Measurements from ENCODE around the gene OR51B5. TPM values are rescaled to one million over a fixed set of nuclear protein-coding genes. Genes with fewer than 3 reads are reported as not detected.
"Not testable (repeated sequence)": the region's sequence is repeated elsewhere in the genome, so short reads cannot be mapped to it uniquely, and the experiment has no call there.

The OR51B5 gene
- total RNA-seq, 2 experiments from 2014 or later: 0.47 TPM; not detected in 1

GRCh38 chr11:5356031-5356430, 12.7 kb upstream of the OR51B5 start:
- H3K9me3 Mint-ChIP-seq (ENCODE audit: low read depth); CTCF ChIA-PET; H3K4me3 Mint-ChIP-seq: not testable (repeated sequence)

DNA sequence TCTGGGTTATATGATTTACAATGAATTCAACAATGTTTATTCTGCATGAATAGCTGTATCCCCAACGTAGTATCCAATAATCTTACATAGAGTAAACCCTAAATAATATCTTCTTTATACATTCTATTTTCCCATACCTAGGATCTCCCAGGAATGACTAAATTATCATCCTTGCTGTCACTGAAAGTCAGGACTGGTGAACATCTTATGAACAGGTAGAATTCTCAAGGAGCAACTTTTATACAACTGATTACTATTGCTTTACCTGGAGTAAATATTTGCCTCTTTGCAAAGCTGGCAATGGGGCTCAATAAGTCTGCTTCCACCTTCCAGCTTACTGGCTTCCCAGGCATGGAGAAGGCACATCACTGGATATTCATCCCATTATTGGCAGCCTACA, 7.9 kb upstream of the OR51B5 start, which contains the start of gene OR51B6:
Gene OR51B6 (plus strand): TSS at position 301 of the 400 bp plus-strand sequence. CDS start 0 bp downstream, at position 301.
- ATAC-seq (no peak), DNase-seq (no peak)
- no peak within 1 kb of the TSS for H3K4me3 Mint-ChIP-seq
- no peaks in the 10 kb centered on the region for H3K27me3 Mint-ChIP-seq
- H3K9me3 Mint-ChIP-seq (ENCODE audit: low read depth): no peaks in the 10 kb centered on the region
- no peak within 1 kb of the TSS for H3K27ac Mint-ChIP-seq
- no peaks in the 10 kb centered on the region for H3K4me1 Mint-ChIP-seq
- CTCF ChIA-PET: no interaction called here
- no peaks in the 10 kb centered on the region for H3K36me3 Mint-ChIP-seq

More at GRCh38 chr11:5356031-5356430, 12.7 kb upstream of the OR51B5 start:
- not testable (repeated sequence) for H3K36me3 Mint-ChIP-seq, H3K27ac Mint-ChIP-seq, ATAC-seq, H3K4me1 Mint-ChIP-seq, H3K27me3 Mint-ChIP-seq, DNase-seq

GRCh38 chr11:5349550-5349949, 6.2 kb upstream of the OR51B5 start:
- Mint-ChIP-seq H3K4me1 (no peaks in the 10 kb centered on the region), H3K9me3 (ENCODE audit: low read depth) (no peaks in the 10 kb centered on the region), H3K27me3 (no peaks in the 10 kb centered on the region), H3K36me3 (no peaks in the 10 kb centered on the region), H3K4me3 (no peak overlapping the region), H3K27ac (no peak overlapping the region)
- CTCF ChIA-PET: no interaction called here
- ATAC-seq: no peak
- no peak for DNase-seq

DNA sequence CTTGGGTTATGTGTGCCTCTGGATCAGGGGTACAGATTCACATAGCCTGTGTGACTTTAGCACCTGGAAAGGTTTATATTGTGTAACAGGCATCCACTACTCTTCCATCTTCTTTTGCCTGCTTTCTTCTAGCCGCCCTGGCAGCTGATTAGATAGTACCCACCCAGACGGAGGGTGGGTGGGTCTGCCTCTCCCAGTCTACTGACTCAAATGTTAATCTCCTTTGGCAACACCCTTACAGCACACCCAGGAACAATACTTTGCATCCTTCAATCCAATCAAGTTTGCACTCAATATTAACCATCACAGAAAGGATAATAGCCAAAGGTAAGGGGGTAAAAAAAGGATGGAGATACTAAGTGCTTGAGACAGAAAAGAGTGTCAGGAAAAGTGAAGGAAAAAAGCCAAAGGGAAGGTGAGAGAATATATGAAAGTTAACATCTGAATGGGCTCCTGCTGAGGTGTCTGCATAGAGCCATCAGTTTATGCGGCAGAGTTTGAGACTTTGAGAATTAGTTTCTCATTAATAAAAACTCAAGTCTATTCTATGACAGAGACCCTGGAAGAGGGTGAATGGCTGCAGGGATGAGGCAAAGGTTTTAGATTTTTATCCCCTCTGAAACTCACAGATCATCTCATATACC, 5.3 kb upstream of the OR51B5 start:
- H3K4me1 Mint-ChIP-seq: no peaks in the 10 kb centered on the region
- no peaks in the 10 kb centered on the region for H3K9me3 Mint-ChIP-seq (ENCODE audit: low read depth)
- H3K27me3 Mint-ChIP-seq: no peaks in the 10 kb centered on the region
- H3K27ac Mint-ChIP-seq: no peak overlapping the region
- DNase-seq: no peak
- H3K36me3 Mint-ChIP-seq: no peaks in the 10 kb centered on the region
- no peak overlapping the region for H3K4me3 Mint-ChIP-seq
- ATAC-seq: no peak
- CTCF ChIA-PET: no interaction called here

GRCh38 chr11:5345831-5346230, 2.5 kb upstream of the OR51B5 start:
- H3K4me3 Mint-ChIP-seq: no peak overlapping the region
- no peaks in the 10 kb centered on the region for H3K36me3 Mint-ChIP-seq
- H3K27me3 Mint-ChIP-seq: no peaks in the 10 kb centered on the region
- no peak overlapping the region for H3K27ac Mint-ChIP-seq
- no peaks in the 10 kb centered on the region for H3K9me3 Mint-ChIP-seq (ENCODE audit: low read depth)
- CTCF ChIA-PET: no interaction called here
- no peak for ATAC-seq
- no peak for DNase-seq
- no peaks in the 10 kb centered on the region for H3K4me1 Mint-ChIP-seq

- Mint-ChIP-seq H3K36me3 (no peaks in the 10 kb centered on the region), H3K27me3 (no peaks in the 10 kb centered on the region), H3K4me3 (no peak overlapping the region)
Observed at GRCh38 chr11:5339771-5340322, 3.5 kb downstream of the OR51B5 start.

DNA sequence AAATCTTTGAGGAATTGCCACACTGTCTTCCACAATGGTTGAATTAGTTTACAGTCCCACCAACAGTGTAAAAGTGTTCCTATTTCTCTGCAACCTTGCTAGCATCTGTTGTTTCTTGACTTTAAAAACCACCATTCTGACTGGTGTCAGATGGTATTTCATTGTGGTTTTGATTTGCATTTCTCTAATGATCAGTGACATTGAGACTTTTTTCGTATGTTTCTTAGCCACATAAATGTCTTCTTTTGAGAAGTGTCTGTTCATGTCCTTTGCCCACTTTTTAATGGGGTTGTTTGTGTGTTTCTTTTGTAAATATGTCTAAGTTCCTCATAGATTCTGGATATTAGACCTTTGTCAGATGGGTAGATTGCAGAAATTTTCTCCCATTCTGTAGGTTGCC, 6.1 kb downstream of the OR51B5 start:
- H3K9me3 Mint-ChIP-seq (ENCODE audit: low read depth); H3K27me3 Mint-ChIP-seq; H3K36me3 Mint-ChIP-seq; DNase-seq; H3K4me1 Mint-ChIP-seq; H3K4me3 Mint-ChIP-seq; ATAC-seq; H3K27ac Mint-ChIP-seq; CTCF ChIA-PET: not testable (repeated sequence)

More at GRCh38 chr11:5339771-5340322, 3.5 kb downstream of the OR51B5 start:
- ATAC-seq: no peak
- DNase-seq: no peak
- CTCF ChIA-PET: no interaction called here
- no peak overlapping the region for H3K27ac Mint-ChIP-seq
- H3K4me1 Mint-ChIP-seq: no peaks in the 10 kb centered on the region
- no peaks in the 10 kb centered on the region for H3K9me3 Mint-ChIP-seq (ENCODE audit: low read depth)

DNA sequence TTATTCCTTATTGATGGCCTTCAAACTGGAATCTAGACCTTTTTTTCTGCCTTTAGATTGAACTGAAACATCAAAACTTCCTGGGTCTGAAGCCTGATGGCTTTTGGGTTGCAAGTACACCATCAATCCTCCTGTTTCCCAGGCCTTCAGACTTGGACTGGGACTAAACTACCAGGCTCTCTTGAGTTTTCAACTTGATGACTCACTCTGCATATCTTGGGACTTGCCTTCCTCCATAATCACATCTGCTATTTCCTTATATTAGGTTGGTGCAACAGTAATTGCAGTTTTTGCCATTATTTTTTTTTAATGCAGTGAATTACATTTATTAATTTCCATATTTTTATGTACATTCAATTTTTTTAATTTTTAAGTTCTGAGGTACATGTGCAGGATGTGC, 7.0 kb downstream of the OR51B5 start:
- ATAC-seq: no peak
- DNase-seq: no peak
- no peaks in the 10 kb centered on the region for H3K9me3 Mint-ChIP-seq (ENCODE audit: low read depth)
- no peaks in the 10 kb centered on the region for H3K27me3 Mint-ChIP-seq
- H3K36me3 Mint-ChIP-seq: no peaks in the 10 kb centered on the region
- H3K4me3 Mint-ChIP-seq: no peak overlapping the region
- CTCF ChIA-PET: no interaction called here
- no peak overlapping the region for H3K27ac Mint-ChIP-seq
- H3K4me1 Mint-ChIP-seq: no peaks in the 10 kb centered on the region

- no peak overlapping the region for H3K4me3 Mint-ChIP-seq
- CTCF ChIA-PET: no interaction called here
- ATAC-seq: no peak
- no peaks in the 10 kb centered on the region for H3K4me1 Mint-ChIP-seq
- no peak overlapping the region for H3K27ac Mint-ChIP-seq
- H3K36me3 Mint-ChIP-seq: no peaks in the 10 kb centered on the region
- no peaks in the 10 kb centered on the region for H3K9me3 Mint-ChIP-seq (ENCODE audit: low read depth)
- DNase-seq: no peak
- no peaks in the 10 kb centered on the region for H3K27me3 Mint-ChIP-seq
Observed at GRCh38 chr11:5335170-5335569, 8.2 kb downstream of the OR51B5 start.

DNA sequence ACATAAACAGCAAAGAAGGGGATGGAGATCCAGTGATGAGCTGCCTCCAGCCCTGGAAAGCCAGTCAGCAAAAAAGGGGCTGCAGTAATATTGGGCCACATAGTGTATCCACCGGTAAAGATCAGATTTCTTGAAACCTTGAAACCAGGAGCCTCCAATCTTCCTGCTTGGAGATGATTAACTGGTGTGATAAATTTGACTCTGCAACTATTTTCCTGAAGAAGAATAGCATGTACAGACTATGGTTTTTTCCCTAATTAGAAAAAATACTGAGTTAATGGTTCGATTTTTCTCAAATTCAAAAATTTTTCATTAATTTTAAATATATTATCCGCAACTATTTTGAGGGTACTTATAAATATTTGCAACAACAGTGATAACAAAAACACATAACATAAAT, 19.1 kb downstream of the OR51B5 start, which contains the start of gene OR51B2:
Gene OR51B2 (minus strand): TSS at position 101 of the 400 bp plus-strand sequence. CDS start 0 bp downstream, at position 101.
- H3K4me3 Mint-ChIP-seq: no peak within 1 kb of the TSS
- CTCF ChIA-PET: no interaction called here
- H3K36me3 Mint-ChIP-seq: no peaks in the 10 kb centered on the region
- H3K9me3 Mint-ChIP-seq (ENCODE audit: low read depth): no peaks in the 10 kb centered on the region
- ATAC-seq: no peak
- no peak within 1 kb of the TSS for H3K27ac Mint-ChIP-seq
- no peak for DNase-seq
- no peaks in the 10 kb centered on the region for H3K27me3 Mint-ChIP-seq
- H3K4me1 Mint-ChIP-seq: no peaks in the 10 kb centered on the region

GRCh38 chr11:5317292-5317691, 26.0 kb downstream of the OR51B5 start:
- H3K27me3 Mint-ChIP-seq: no peaks in the 10 kb centered on the region
- H3K9me3 Mint-ChIP-seq (ENCODE audit: low read depth): no peaks in the 10 kb centered on the region
- DNase-seq: no peak
- ATAC-seq: no peak
- no peaks in the 10 kb centered on the region for H3K4me1 Mint-ChIP-seq
- H3K36me3 Mint-ChIP-seq: no peaks in the 10 kb centered on the region
- no peak overlapping the region for H3K27ac Mint-ChIP-seq
- CTCF ChIA-PET: no interaction called here
- no peak overlapping the region for H3K4me3 Mint-ChIP-seq

DNA sequence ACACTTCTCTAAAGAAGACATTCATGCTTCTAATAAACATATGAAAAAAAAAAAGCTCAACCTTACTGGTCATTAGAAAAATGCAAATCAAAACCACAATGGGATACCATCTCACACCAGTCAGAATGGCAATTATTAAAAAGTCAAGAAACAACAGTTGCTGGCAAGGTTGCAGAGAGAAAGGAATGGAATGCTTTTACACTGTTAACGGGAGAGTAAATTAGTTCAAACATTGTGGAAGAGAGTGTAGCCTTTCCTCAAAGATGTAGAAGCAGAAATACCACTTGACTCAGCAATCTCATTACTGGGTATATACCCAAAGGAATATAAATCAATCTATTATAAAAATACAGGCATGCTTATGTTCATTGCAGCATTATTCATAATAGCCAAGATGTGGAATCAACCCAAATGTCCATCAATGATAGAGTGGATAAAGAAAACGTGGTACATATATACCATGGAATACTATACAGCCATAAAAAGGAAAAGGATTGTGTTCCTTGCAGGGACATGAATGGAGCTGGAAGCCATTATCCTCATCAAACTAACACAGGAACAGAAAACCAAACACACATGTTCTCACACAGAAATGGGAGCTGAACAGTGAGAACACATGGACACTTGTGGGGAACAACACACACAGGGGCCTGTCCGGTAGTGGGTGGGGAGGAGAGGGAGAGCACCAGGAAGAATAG, 29.8 kb downstream of the OR51B5 start:
- H3K9me3 Mint-ChIP-seq (ENCODE audit: low read depth); ATAC-seq; H3K4me3 Mint-ChIP-seq; CTCF ChIA-PET; H3K4me1 Mint-ChIP-seq; H3K27ac Mint-ChIP-seq; H3K27me3 Mint-ChIP-seq; DNase-seq; H3K36me3 Mint-ChIP-seq: not testable (repeated sequence)

DNA sequence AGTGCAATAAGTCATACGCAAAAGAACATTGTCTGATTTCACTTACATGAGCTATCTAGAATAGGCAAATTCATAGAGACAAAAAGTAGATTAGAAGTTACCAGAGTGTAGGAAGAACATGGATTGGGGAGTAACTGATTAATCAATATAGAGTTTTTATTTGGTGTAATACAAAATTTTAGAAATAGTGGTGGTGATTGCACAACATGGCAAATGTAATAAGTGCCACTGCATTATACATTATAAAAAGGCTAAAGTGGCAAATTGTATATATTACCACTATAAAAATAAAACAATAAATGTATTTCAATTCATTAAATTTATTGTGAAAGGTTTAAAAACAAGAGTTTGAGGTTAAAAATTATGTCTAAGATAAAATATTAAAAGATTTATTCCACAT, 32.9 kb downstream of the OR51B5 start:
- no peaks in the 10 kb centered on the region for H3K36me3 Mint-ChIP-seq
- no peaks in the 10 kb centered on the region for H3K4me1 Mint-ChIP-seq
- no peaks in the 10 kb centered on the region for H3K27me3 Mint-ChIP-seq
- H3K27ac Mint-ChIP-seq: no peak overlapping the region
- no peak for ATAC-seq
- DNase-seq: no peak
- no peak overlapping the region for H3K4me3 Mint-ChIP-seq
- CTCF ChIA-PET: no interaction called here
- no peaks in the 10 kb centered on the region for H3K9me3 Mint-ChIP-seq (ENCODE audit: low read depth)
